Subcutaneous adipose tissue (tissue), 4 donors: ENCODE data around the gene CALR3. TPM values are rescaled to one million over a fixed set of nuclear protein-coding genes. Genes with fewer than 3 reads are reported as not detected.

Source experiments
- total RNA-seq, 4 donors: library from RNA; depleted of rRNA; stranded (reverse); fragments of >200 nt; gene quantifications; one replicate each; pipeline ENCODE4 v1.1.0, GENCODE V29; 2016
- TF ChIP-seq, protein P1 (sequence below): fragments of 450-650 bp; IDR thresholded peaks from one replicate; pipeline ENCODE4 v1.5.1; 2016; ENCODE audit warnings: low read depth, mild to moderate bottlenecking, control low read depth, antibody characterized with exemption, moderate library complexity

Gene CALR3
- total RNA-seq, 4 donors from 2014 or later: not detected

DNA sequence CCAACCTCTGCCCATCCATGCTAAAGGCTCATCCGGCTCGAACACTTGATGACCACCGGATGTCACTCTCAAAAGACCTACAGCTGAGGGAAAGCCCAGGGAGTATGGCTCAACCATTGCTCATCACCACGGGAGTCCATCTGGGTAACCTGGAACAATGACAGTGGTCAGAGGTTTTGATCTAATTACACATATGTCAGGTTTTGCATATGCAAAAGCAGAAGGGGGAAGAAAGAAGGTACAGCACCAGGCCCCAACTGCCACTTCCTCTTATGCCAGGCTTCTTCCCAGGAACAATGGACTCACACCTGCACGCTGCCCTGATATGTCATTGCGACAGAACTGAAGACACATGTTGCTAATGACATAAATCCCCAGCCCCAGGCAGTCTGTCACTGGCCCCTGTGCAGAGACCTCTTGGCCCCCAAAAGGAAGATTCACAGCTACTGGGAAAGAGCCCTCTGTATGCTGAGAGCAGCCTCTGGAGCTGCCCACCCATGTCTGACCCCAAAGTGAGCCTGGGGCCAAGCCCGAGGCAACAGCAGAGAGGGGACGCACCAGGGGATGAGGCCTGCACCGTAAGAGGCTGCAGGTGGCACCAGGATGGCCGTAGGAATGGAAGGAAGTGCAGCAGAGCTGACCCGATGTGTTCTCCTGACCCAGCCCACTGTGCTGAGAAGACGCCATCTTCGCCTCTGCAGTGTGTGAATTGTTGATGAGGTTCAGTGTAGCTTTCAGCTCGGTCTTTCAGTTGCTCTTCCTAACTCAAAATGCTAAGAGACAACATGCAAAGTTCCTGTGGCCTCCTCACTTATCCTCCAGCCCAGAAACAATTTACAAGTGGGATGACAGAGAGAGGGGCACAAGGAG is 50.5 kb downstream of the CALR3 start:
- TF ChIP-seq, protein P1, sequence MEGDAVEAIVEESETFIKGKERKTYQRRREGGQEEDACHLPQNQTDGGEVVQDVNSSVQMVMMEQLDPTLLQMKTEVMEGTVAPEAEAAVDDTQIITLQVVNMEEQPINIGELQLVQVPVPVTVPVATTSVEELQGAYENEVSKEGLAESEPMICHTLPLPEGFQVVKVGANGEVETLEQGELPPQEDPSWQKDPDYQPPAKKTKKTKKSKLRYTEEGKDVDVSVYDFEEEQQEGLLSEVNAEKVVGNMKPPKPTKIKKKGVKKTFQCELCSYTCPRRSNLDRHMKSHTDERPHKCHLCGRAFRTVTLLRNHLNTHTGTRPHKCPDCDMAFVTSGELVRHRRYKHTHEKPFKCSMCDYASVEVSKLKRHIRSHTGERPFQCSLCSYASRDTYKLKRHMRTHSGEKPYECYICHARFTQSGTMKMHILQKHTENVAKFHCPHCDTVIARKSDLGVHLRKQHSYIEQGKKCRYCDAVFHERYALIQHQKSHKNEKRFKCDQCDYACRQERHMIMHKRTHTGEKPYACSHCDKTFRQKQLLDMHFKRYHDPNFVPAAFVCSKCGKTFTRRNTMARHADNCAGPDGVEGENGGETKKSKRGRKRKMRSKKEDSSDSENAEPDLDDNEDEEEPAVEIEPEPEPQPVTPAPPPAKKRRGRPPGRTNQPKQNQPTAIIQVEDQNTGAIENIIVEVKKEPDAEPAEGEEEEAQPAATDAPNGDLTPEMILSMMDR: no peak

DNA sequence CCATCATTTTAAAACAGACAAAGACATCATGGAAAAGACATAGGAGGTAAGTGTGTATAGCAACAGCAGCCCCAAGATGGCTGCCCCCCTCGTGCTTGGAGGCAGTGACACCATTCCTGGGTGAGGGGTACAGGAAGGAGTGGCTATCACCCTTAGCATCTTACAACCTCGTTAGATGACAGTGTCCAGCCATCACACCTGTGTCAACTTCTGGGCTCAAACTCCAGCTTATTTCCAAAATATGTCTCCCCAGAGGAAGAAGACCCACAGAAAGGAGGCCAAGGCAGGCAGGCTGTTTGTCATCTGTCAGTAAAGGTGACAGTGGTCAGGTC is 51.7 kb downstream of the CALR3 start:
- TF ChIP-seq, protein P1: no peak

DNA sequence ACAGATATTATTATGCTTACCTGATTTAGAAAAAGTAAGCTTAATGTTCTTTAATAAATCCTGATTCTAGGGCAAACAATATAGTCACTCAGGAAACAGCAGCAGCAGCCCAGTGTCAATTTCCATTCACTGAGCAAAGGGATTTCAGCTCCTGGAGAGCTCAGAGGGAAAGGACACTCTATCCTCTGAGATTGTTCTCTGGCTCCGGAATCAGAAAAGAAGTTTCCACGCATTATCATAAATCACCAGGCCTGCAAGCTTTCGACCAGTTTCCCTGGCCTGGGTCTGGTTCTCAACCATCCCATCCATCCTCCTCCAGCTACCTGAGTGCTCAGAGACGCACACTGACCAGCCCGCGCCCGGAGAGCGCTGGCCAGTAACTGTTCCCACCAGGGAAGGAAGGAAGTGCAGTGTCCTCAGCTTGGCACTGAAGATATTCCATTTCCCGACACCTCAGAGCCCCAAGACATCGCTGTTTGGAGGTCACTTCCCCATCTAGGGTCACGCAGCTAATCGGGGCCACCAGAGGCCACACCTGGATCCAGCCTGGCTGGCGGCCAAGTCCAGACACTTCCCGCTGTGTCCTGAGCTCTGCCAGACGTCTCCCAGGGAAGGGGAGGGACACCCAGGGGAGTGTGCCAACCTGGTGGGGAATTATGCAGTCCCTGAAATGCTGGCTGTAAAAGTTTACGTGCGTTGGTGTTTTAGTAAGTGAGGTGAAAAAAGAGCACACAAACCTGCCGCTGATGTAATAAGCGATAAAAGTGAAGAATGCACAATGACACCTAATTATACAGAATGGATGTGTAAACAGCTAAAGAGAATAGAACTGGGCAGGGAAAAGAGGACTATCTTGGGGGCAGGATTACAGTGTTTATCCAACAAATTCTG is 53.3 kb downstream of the CALR3 start:
- TF ChIP-seq, protein P1: no peak

DNA sequence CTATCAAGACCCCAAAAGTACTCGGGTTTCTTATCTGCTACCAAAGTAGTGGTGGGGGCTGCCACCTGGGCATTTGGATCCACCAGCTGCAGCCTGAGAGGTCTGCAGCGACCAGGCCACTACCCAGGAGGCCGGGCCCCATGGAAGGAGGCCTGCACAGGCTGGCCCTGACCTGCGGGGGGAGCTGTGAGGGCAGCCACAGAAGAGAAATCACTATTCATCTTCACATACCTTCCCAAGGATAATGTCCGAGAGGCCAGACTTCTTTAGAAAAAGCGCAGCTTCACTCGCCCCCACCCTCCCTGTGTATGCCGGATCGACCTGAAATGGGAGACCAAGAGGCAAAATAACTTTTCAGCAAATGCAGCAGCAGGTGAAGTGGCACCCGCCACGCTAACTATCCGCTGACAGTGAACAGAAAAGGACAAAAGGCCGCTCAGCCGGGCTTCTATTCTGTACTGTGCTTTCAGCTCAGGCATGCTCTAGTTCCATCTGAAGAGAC is 54.3 kb downstream of the CALR3 start:
- TF ChIP-seq, protein P1: no peak

DNA sequence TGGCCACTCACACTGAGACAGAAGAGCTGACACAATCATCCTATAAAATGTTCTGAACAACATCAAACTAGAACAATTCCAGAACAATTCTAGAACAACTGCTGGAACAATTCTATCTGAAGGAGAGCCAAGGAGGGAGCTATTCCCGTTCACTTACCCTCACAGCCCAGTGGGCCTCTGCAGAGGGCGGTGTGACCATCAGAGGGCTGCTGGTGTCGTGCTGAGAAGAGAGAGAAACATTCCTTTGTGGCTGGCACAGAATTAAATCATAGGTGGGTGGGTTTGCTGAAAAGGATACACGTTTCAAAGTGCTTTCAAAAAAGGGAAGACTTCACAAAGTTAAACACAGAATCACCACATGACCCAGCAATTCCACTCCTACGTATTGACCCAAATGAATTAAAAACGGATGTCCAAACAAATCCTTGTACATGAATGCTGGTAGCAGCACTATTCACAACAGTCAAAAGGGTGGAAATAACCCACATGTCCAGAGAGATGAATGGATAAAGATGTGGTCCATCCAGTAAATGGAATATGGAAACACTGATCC is 59.1 kb downstream of the CALR3 start:
- TF ChIP-seq, protein P1: no peak

DNA sequence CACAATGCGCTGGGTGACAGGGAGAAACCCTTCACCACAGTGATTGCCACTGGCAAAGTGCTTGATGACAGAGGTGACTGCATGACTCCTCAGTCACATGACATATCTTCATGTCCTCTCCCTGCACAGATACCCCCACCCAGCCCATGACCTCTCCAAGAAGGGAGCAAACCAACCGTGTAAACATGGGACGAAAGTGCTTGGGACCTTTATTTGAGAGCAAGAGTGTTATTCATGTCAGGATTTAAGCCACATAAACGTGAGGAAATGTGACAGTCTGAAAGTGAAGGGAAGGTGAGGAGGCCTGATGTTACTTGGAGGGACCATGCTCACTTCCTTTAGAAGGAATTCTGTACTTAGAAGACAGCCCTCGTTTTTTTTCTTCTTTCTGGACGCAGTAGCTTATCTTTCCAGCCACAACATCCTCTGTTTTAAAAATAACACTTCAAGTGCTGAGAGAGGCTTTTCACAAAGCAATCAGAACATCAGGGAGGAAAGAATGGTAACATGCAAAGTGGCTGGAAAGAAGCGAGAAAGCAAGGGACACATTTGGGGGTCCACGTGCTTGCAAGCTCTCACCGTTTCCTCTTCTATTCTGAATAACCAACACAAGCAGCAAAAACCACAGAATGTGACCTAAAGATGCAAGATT is 59.8 kb downstream of the CALR3 start:
- TF ChIP-seq, protein P1: no peak
